ENCODE data around the gene NINJ2.
"Not testable (repeated sequence)": the region's sequence is repeated elsewhere in the genome, so short reads cannot be mapped to it uniquely, and the experiment has no call there.

The NINJ2 gene, protein sequence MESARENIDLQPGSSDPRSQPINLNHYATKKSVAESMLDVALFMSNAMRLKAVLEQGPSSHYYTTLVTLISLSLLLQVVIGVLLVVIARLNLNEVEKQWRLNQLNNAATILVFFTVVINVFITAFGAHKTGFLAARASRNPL

DNA sequence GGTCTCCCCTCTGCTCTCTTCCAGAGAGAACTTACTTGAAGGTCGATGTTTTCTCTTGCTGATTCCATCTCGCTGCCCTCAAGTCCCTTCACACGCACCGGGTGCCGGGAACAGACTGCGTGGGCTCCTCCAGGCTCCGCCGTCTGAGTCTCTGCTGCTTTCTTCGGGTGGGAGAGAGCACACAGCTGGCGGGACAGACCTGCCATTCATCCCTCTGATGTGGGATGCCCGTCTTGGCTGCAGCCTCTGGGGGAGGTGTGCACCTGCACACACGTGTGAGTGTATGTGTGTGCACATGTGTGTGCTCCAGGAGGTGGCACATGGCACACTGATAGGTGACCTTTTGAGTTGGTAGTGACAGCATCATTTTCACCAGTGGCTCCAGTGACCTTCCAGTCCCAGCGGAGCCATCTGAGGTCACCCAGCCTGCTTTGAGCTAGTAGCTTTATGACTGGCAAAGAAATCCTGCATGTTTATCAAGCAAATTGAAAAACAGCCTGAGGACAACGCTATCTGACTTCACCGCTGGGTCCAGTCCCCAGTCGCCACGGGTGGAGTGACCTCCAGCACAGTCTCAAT lies at the start of gene NINJ2:
Gene NINJ2 (minus strand): TSS at position 153 of the 579 bp plus-strand sequence. CDS start 85 bp downstream, at position 68.
- ATAC-seq (replicated peaks), result peak in 1 of 2 donors; percentile 21
- DNase-seq, result no peak
- H3K9me3 Mint-ChIP-seq, result no peaks in the 10 kb centered on the region
- peaks cover 0 to 5% of the 10 kb centered on the region in 2 donors for H3K27me3 Mint-ChIP-seq
- peaks cover 31 to 55% of the 10 kb centered on the region in 2 donors for H3K4me1 Mint-ChIP-seq
- H3K4me3 Mint-ChIP-seq, result no peak within 1 kb of the TSS
- H3K36me3 Mint-ChIP-seq, result no peaks in the 10 kb centered on the region
- H3K27ac Mint-ChIP-seq, result peak within 1 kb of the TSS; percentile 28

DNA sequence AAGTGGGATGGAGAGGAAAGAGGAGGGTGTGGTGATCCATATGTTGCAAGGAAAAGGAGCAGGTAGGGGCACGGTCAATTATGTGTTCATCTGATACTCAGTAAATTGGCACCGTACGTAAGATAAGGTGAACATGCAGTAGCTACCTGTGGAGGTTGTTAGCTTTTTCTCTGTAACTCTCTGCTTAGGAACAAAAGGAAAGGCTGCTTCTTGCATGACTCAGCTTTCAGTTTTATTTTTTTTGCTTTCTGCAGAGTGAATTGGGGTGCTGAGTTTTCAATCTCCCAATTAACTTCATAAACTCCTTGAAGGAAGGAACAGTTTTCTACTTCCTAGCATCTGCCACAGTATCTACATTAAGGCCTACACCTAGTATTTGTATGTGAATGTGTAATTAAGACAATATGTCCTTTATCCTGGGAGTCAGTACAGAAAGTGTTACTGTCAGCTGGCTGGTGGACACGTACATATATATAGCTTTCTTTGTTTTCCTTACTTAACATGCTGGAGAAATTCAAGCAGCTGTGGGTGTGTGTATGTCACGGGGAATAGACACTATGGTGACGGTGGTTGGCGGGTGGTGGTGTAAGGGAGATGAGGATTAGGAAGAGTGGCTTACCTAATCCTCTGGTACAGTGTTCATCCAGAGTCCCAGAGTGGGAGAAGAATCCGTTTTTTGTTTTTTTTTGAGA lies 49.1 kb upstream of the NINJ2 start:
- H3K4me3 Mint-ChIP-seq, result no peak overlapping the region
- H3K9me3 Mint-ChIP-seq, result peaks cover 0 to 2% of the 10 kb centered on the region in 2 donors
- no peaks in the 10 kb centered on the region for H3K36me3 Mint-ChIP-seq
- H3K27ac Mint-ChIP-seq, result no peak overlapping the region
- H3K4me1 Mint-ChIP-seq, result peaks cover 13 to 38% of the 10 kb centered on the region in 2 donors
- DNase-seq, result no peak
- ATAC-seq (replicated peaks), result no peak
- no peaks in the 10 kb centered on the region for H3K27me3 Mint-ChIP-seq

DNA sequence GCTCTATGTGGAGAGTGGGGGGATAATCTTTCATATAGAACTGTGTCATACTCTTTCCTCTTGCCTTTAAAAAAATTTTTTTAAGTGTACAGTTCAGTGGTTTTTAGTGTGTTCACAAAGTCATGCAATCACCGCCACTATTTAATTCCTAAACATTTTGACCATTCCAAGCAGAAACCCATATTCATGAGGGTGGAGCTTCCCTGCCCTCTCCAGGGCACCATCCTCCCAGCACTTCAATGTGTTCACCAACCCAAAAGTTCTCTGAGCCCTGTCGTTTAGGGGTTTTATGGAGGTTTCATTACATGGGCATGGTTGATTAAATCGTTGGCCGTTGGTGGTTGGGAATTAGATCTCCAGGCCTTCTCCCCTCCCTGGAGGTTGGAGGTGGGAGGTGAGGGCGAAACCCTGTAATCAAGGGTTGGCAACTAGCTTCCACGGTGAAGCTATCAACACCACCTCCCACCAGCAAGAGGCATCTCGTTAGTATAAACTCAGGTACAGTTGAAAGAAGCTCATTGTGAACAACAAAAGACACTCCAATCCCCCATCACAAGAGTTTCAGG lies 46.3 kb upstream of the NINJ2 start:
- Mint-ChIP-seq H3K27me3 (no peaks in the 10 kb centered on the region), H3K9me3 (peaks cover 0 to 2% of the 10 kb centered on the region in 2 donors), H3K4me3 (no peak overlapping the region), H3K36me3 (no peaks in the 10 kb centered on the region), H3K4me1 (peaks cover 7 to 26% of the 10 kb centered on the region in 2 donors), H3K27ac (no peak overlapping the region)
- no peak for ATAC-seq (replicated peaks)
- no peak for DNase-seq

GRCh38 chr12:708084-708483 lies 44.8 kb upstream of the NINJ2 start:
- not testable (repeated sequence) for ATAC-seq (replicated peaks); H3K9me3 Mint-ChIP-seq; H3K27me3 Mint-ChIP-seq; H3K27ac Mint-ChIP-seq; H3K4me3 Mint-ChIP-seq; H3K36me3 Mint-ChIP-seq; DNase-seq
- H3K4me1 Mint-ChIP-seq, result peaks cover 7 to 20% of the 10 kb centered on the region in 2 donors

DNA sequence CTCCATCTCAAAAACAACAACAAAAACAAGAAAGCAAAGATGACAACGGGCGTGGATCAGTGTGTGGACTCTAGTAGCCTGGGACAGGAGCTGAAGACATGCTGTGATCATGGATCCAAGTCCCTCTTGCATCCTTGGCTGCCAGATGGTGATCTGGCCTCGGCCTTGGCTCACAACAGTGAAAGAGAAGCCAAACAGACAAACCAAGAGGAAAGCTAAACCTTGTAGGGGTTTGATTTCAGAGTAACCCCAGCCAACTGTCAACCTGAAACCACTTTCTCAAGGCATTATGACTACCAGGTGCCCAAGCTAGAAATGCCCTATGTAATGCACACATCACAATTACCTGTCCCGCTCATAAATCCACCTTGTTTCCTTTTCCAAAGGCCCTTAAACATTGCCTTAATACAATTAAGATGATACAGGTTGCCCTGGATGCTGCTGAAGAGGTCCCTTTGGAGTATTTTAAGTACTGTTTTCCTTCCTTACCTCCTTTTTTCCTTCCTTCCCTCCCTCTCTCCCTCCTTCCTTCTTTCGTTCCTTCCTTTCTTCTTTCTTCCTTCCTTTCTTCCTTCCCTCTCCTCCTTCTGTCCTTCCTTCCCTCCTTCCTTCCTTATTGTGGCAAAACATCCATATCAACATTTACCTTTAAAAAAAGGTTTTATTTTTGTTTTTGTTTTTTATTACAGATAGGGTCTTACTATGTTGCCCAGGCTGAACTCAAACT lies 41.4 kb upstream of the NINJ2 start:
- H3K27me3 Mint-ChIP-seq, result no peaks in the 10 kb centered on the region
- peak overlapping the region in 1 of 2 donors; percentile 1 for H3K4me3 Mint-ChIP-seq
- H3K27ac Mint-ChIP-seq, result no peak overlapping the region
- peaks cover 5% of the 10 kb centered on the region in 2 donors for H3K9me3 Mint-ChIP-seq
- ATAC-seq (replicated peaks), result peak in 1 of 2 donors; percentile 48
- H3K36me3 Mint-ChIP-seq, result no peaks in the 10 kb centered on the region
- DNase-seq, result no peak
- H3K4me1 Mint-ChIP-seq, result peaks cover 7 to 8% of the 10 kb centered on the region in 2 donors

- Mint-ChIP-seq H3K36me3 (peaks cover 3 to 6% of the 10 kb centered on the region in 2 donors), H3K9me3 (peaks cover 11 to 12% of the 10 kb centered on the region in 2 donors), H3K4me3 (no peak overlapping the region), H3K4me1 (peaks cover 11 to 17% of the 10 kb centered on the region in 2 donors), H3K27ac (no peak overlapping the region), H3K27me3 (no peaks in the 10 kb centered on the region)
- ATAC-seq (replicated peaks) (no peak), DNase-seq (no peak)
These were observed 38.8 kb upstream of the NINJ2 start for GRCh38 chr12:701896-702539.

GRCh38 chr12:700016-700415 lies 36.8 kb upstream of the NINJ2 start:
- DNase-seq (no peak), ATAC-seq (replicated peaks) (no peak)
- H3K27me3 Mint-ChIP-seq, result no peaks in the 10 kb centered on the region
- no peak overlapping the region for H3K4me3 Mint-ChIP-seq
- no peak overlapping the region for H3K27ac Mint-ChIP-seq
- peaks cover 12 to 13% of the 10 kb centered on the region in 2 donors for H3K9me3 Mint-ChIP-seq
- H3K4me1 Mint-ChIP-seq, result peaks cover 13 to 18% of the 10 kb centered on the region in 2 donors
- H3K36me3 Mint-ChIP-seq, result peaks cover 4 to 6% of the 10 kb centered on the region in 2 donors

- ATAC-seq (replicated peaks); H3K36me3 Mint-ChIP-seq; H3K4me3 Mint-ChIP-seq; H3K9me3 Mint-ChIP-seq; H3K27me3 Mint-ChIP-seq; DNase-seq: not testable (repeated sequence)
- H3K4me1 Mint-ChIP-seq, result peaks cover 12 to 13% of the 10 kb centered on the region in 2 donors
- H3K27ac Mint-ChIP-seq, result peak overlapping the region; percentile 44
These were observed 35.0 kb upstream of the NINJ2 start for GRCh38 chr12:698222-698621.

GRCh38 chr12:697481-697880 lies 34.2 kb upstream of the NINJ2 start:
- H3K36me3 Mint-ChIP-seq, result peaks cover 4 to 6% of the 10 kb centered on the region in 2 donors
- peaks cover 9 to 10% of the 10 kb centered on the region in 2 donors for H3K9me3 Mint-ChIP-seq
- no peak for ATAC-seq (replicated peaks)
- peaks cover 11 to 12% of the 10 kb centered on the region in 2 donors for H3K4me1 Mint-ChIP-seq
- H3K4me3 Mint-ChIP-seq, result no peak overlapping the region
- peak overlapping the region; percentile 16 for H3K27ac Mint-ChIP-seq
- H3K27me3 Mint-ChIP-seq, result no peaks in the 10 kb centered on the region
- no peak for DNase-seq

GRCh38 chr12:694734-695503 lies 31.7 kb upstream of the NINJ2 start:
- Mint-ChIP-seq H3K27me3 (no peaks in the 10 kb centered on the region), H3K4me3 (no peak overlapping the region), H3K36me3 (peaks cover 4 to 6% of the 10 kb centered on the region in 2 donors), H3K9me3 (peaks cover 9 to 10% of the 10 kb centered on the region in 2 donors), H3K27ac (no peak overlapping the region), H3K4me1 (peaks cover 12% of the 10 kb centered on the region in 2 donors)
- ATAC-seq (replicated peaks) (no peak), DNase-seq (no peak)

DNA sequence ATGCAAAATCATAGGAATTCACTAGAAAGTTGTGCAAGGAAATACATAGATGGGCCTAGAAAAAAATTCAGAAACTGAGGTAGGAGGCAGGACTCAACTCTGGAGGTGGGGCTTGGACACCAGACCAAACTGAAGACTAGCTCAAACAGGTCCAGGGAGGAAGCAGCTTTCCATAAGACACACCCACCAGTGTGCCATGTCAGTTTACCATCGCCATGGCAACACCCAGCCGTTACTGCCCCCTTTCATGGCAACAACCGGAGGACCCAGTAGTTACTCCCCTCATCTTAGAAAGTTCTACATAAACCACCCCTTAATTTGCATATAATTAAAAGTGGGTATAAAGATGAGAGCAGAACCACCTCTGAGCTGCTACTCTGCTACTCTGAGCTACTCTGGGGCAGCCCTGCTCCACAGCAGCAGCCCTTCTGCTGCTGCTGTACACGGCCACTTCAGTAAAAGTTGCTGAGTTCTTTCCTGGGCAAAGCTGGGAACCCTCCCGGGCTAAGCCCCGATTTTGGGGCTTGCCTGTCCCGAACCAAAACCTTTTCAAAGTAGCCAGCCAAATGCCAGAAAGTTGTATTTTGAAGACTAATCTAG lies 30.8 kb upstream of the NINJ2 start:
- H3K4me3 Mint-ChIP-seq, result no peak overlapping the region
- peaks cover 6 to 10% of the 10 kb centered on the region in 2 donors for H3K9me3 Mint-ChIP-seq
- no peak overlapping the region for H3K27ac Mint-ChIP-seq
- peaks cover 4 to 6% of the 10 kb centered on the region in 2 donors for H3K36me3 Mint-ChIP-seq
- DNase-seq (no peak), ATAC-seq (replicated peaks) (no peak)
- no peaks in the 10 kb centered on the region for H3K27me3 Mint-ChIP-seq
- H3K4me1 Mint-ChIP-seq, result peaks cover 13 to 15% of the 10 kb centered on the region in 2 donors

- ATAC-seq (replicated peaks), result peak; percentile 85 to 88
- H3K27ac Mint-ChIP-seq, result peak overlapping the region; percentile 51
- peaks cover 0 to 1% of the 10 kb centered on the region in 2 donors for H3K36me3 Mint-ChIP-seq
- H3K27me3 Mint-ChIP-seq, result no peaks in the 10 kb centered on the region
- peak; percentile 15 for DNase-seq
- H3K9me3 Mint-ChIP-seq, result peaks cover 0 to 3% of the 10 kb centered on the region in 2 donors
- H3K4me3 Mint-ChIP-seq, result peak overlapping the region in 1 of 2 donors; percentile 25
- peaks cover 9 to 13% of the 10 kb centered on the region in 2 donors for H3K4me1 Mint-ChIP-seq
These were observed 29.0 kb upstream of the NINJ2 start for GRCh38 chr12:692274-692673.

DNA sequence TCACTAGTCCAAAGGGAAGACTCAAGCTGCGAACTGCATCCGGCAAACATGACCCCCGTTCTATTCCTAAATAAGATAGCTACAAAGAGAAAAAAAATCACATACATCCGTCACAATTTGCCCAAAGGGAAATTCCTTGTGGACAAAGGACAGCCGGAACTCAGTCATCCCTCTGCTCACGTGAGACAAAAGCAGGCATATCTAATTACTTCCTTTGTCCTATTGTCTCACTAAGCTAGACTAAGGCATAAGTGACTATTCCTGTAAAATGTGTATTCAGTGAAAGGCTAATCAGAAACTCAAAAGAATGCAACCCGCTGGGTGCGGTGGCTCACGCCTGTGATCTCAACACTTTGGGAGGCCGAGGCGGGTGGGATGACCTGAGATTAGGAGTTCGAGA lies 27.2 kb upstream of the NINJ2 start:
- no peak overlapping the region for H3K27ac Mint-ChIP-seq
- H3K4me1 Mint-ChIP-seq, result peaks cover 19 to 20% of the 10 kb centered on the region in 2 donors
- peaks cover 0 to 2% of the 10 kb centered on the region in 2 donors for H3K9me3 Mint-ChIP-seq
- H3K36me3 Mint-ChIP-seq, result no peaks in the 10 kb centered on the region
- H3K4me3 Mint-ChIP-seq, result no peak overlapping the region
- DNase-seq, result no peak
- no peaks in the 10 kb centered on the region for H3K27me3 Mint-ChIP-seq
- no peak for ATAC-seq (replicated peaks)

Measured in stimulated activated naive B cell treated with anti-CD40 and anti-IgM and Interleukin-4, amounts not matched to agents 10 μg/mL and 1 μg/mL and 100 μg/mL, for 72 hours (primary cell).